ENCODE results near the gene CCNE1. TPM values are rescaled to one million over a fixed set of nuclear protein-coding genes. Genes with fewer than 3 reads are reported as not detected.

Gene CCNE1
- polyA plus RNA-seq, 1 donor (not counting 4 experiments of a cell fraction or from before 2014, with no cell fraction given): 11.2 TPM

DNA sequence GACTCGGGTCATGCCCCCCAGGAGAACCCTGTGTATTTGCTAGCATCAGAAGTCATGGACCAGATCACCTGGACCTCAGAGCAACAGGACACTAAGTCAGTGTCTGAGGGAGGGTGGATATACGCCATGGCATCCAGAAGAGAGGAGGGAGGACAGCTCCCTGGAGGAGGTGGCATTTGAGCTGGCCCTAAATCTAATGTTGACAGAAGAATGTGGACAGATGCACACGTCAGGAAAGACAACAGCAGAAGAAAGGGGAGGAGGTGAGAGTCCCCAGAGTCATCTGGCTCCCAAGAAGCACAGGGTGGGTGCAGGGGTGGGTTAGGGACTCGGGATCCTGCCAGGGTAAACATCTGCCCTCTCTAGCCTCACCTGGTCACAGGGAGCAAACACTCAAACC lies 24.5 kb upstream of the CCNE1 start:
- no peaks in the 10 kb centered on the region for H3K4me1 ChIP-seq (ENCODE audit: control insufficient read depth, extremely low read depth, insufficient read depth, low read length)
- H3K36me3 ChIP-seq (ENCODE audit: control insufficient read depth in 2 of 2, extremely low read depth in 1 of 2, insufficient read depth in 2 of 2, low read length in 2 of 2): no peaks in the 10 kb centered on the region
- FAIRE-seq (no peak), DNase-seq (ENCODE audit: low read depth, low spot score) (no peak)
- no peak overlapping the region for H3K27ac ChIP-seq (ENCODE audit: control insufficient read depth, insufficient read depth, low read length)
- no peaks in the 10 kb centered on the region for H3K9me3 ChIP-seq (ENCODE audit: control insufficient read depth, low read depth, low read length)
- H3K79me2 ChIP-seq (ENCODE audit: control insufficient read depth, insufficient read depth, low read length): no peaks in the 10 kb centered on the region
- H3K9me1 ChIP-seq (ENCODE audit: control insufficient read depth, extremely low read depth, insufficient read depth, low read length): no peaks in the 10 kb centered on the region
- H4K20me1 ChIP-seq (ENCODE audit: control insufficient read depth, extremely low read depth, insufficient read depth, low read length): no peaks in the 10 kb centered on the region
- H3K4me2 ChIP-seq (ENCODE audit: control insufficient read depth, extremely low read depth, insufficient read depth, low read depth, low read length): no peak overlapping the region
- no peaks in the 10 kb centered on the region for H3K27me3 ChIP-seq (ENCODE audit: control insufficient read depth, extremely low read depth, insufficient read depth, low read length)
- TF ChIP-seq EZH2 (IDR thresholded peaks at IDR 0.05; ENCODE audit: low read length) (no peak), CTCF (optimal IDR thresholded peaks at IDR 0.05 in 1 of 3, IDR thresholded peaks at IDR 0.05 in 1 of 3, conservative IDR thresholded peaks at IDR 0.05 in 1 of 3; ENCODE audit: extremely low read depth in 1 of 3, insufficient read depth in 2 of 3, low read length in 3 of 3) (no peak)
- H3K4me3 ChIP-seq (ENCODE audit: control insufficient read depth in 2 of 3, extremely low read depth in 1 of 3, insufficient read depth in 2 of 3, low read depth in 1 of 3, low read length in 3 of 3): no peak overlapping the region
- dilution Hi-C loops (cut with MboI; ENCODE audit: extremely low pct_ligation_motif_present, low sequenced_read_pairs): no loop called here
- no peak overlapping the region for H2AFZ ChIP-seq (ENCODE audit: control insufficient read depth, low read length)
- no peak overlapping the region for H3K9ac ChIP-seq (ENCODE audit: control insufficient read depth, extremely low read depth, insufficient read depth, low read length)

- FAIRE-seq: no peak
- no peaks in the 10 kb centered on the region for H3K36me3 ChIP-seq (ENCODE audit: control insufficient read depth in 2 of 2, extremely low read depth in 1 of 2, insufficient read depth in 2 of 2, low read length in 2 of 2)
- H3K9me3 ChIP-seq (ENCODE audit: control insufficient read depth, low read depth, low read length): no peaks in the 10 kb centered on the region
Observed at GRCh38 chr19:29789007-29789406, 22.8 kb upstream of the CCNE1 start.

More at GRCh38 chr19:29789007-29789406, 22.8 kb upstream of the CCNE1 start:
- Histone ChIP-seq H2AFZ (ENCODE audit: control insufficient read depth, low read length) (no peak overlapping the region), H3K9me1 (ENCODE audit: control insufficient read depth, extremely low read depth, insufficient read depth, low read length) (no peaks in the 10 kb centered on the region), H3K4me3 (ENCODE audit: control insufficient read depth in 2 of 3, extremely low read depth in 1 of 3, insufficient read depth in 2 of 3, low read depth in 1 of 3, low read length in 3 of 3) (no peak overlapping the region), H3K4me1 (ENCODE audit: control insufficient read depth, extremely low read depth, insufficient read depth, low read length) (no peaks in the 10 kb centered on the region), H3K79me2 (ENCODE audit: control insufficient read depth, insufficient read depth, low read length) (no peaks in the 10 kb centered on the region), H3K9ac (ENCODE audit: control insufficient read depth, extremely low read depth, insufficient read depth, low read length) (no peak overlapping the region), H4K20me1 (ENCODE audit: control insufficient read depth, extremely low read depth, insufficient read depth, low read length) (no peaks in the 10 kb centered on the region), H3K4me2 (ENCODE audit: control insufficient read depth, extremely low read depth, insufficient read depth, low read depth, low read length) (no peak overlapping the region), H3K27ac (ENCODE audit: control insufficient read depth, insufficient read depth, low read length) (no peak overlapping the region), H3K27me3 (ENCODE audit: control insufficient read depth, extremely low read depth, insufficient read depth, low read length) (no peaks in the 10 kb centered on the region)
- no peak for DNase-seq (ENCODE audit: low read depth, low spot score)
- dilution Hi-C loops (cut with MboI; ENCODE audit: extremely low pct_ligation_motif_present, low sequenced_read_pairs): no loop called here
- TF ChIP-seq EZH2 (IDR thresholded peaks at IDR 0.05; ENCODE audit: low read length): no peak
- no peak for TF ChIP-seq CTCF (optimal IDR thresholded peaks at IDR 0.05 in 1 of 3, IDR thresholded peaks at IDR 0.05 in 1 of 3, conservative IDR thresholded peaks at IDR 0.05 in 1 of 3; ENCODE audit: extremely low read depth in 1 of 3, insufficient read depth in 2 of 3, low read length in 3 of 3)

Measured in keratinocyte (primary cell).